Neural progenitor cell (in vitro differentiated cells): ENCODE measurements around the gene SLC5A6. TPM values are rescaled to one million over a fixed set of nuclear protein-coding genes. Genes with fewer than 3 reads are reported as not detected.

ENCODE experiments used
- DNase-seq: peaks from one replicate; pipeline ENCODE4 v3.0.0-alpha.2; 2016; ENCODE audit warnings: low spot score
- H2AFZ ChIP-seq: fragments of 200-600 bp; sonication (generic); replicated peaks from 2 replicates; pipeline ENCODE4 v1.6.1; 2016; ENCODE audit warnings: antibody characterized with exemption
- H3F3A ChIP-seq: fragments of 200-600 bp; sonication (generic); 2 replicates; pipeline ENCODE4 v1.6.1; 2016; ENCODE audit warnings: antibody characterized with exemption, low read depth
- H3K27ac ChIP-seq: fragments of 200-600 bp; sonication (generic); 2 replicates; pipeline ENCODE4 v1.5.1; 2016; ENCODE audit warnings: mild to moderate bottlenecking
- H3K27me3 ChIP-seq: fragments of 200-600 bp; sonication (generic); 2 replicates; pipeline ENCODE4 v1.6.1; 2016; ENCODE audit warnings: mild to moderate bottlenecking, moderate library complexity
- H3K36me3 ChIP-seq: fragments of 200-600 bp; sonication (generic); 2 replicates; pipeline ENCODE4 v1.5.1; 2016
- H3K4me1 ChIP-seq: fragments of 200-600 bp; sonication (generic); 2 replicates; pipeline ENCODE4 v1.6.1; 2016; ENCODE audit warnings: mixed run types
- H3K4me2 ChIP-seq: fragments of 200-600 bp; sonication (generic); 2 replicates; pipeline ENCODE4 v1.6.1; 2016
- H3K4me3 ChIP-seq: fragments of 200-600 bp; sonication (generic); 2 replicates; pipeline ENCODE4 v1.5.1; 2016
- H3K79me2 ChIP-seq: fragments of 200-600 bp; sonication (generic); 2 replicates; pipeline ENCODE4 v1.6.1; 2016; ENCODE audit warnings: low read depth
- H3K9ac ChIP-seq: fragments of 200-600 bp; sonication (generic); 2 replicates; pipeline ENCODE4 v1.6.1; 2016
- H3K9me3 ChIP-seq: fragments of 200-600 bp; sonication (generic); 2 replicates; pipeline ENCODE4 v1.5.1; 2016; ENCODE audit warnings: low read depth
- H4K20me1 ChIP-seq: fragments of 200-600 bp; sonication (generic); 2 replicates; pipeline ENCODE4 v1.6.1; 2016; ENCODE audit warnings: low read depth
- H3K27ac Mint-ChIP-seq: 3 replicates; pipeline ENCODE4 v1.8.0; 2021; ENCODE audit warnings: mixed read lengths
- H3K27me3 Mint-ChIP-seq: 2 replicates; pipeline ENCODE4 v1.8.0; 2022; ENCODE audit warnings: low read depth, mild to moderate bottlenecking, inconsistent platforms, moderate library complexity, mixed read lengths; ENCODE audit not compliant: insufficient read depth
- H3K36me3 Mint-ChIP-seq: 3 replicates; pipeline ENCODE4 v1.8.0; 2021; ENCODE audit warnings: mixed read lengths
- H3K4me1 Mint-ChIP-seq: 3 replicates; pipeline ENCODE4 v1.8.0; 2021; ENCODE audit warnings: mixed read lengths
- H3K4me3 Mint-ChIP-seq: 3 replicates; pipeline ENCODE4 v1.8.0; 2021; ENCODE audit warnings: mild to moderate bottlenecking, moderate library complexity, mixed read lengths
- H3K9me3 Mint-ChIP-seq: 3 replicates; pipeline ENCODE4 v1.8.0; 2020; ENCODE audit warnings: mixed read lengths
- EZH2 ChIP-seq: fragments of 200-600 bp; sonication (generic); IDR thresholded peaks from 2 replicates; pipeline ENCODE4 v1.6.1; 2017; ENCODE audit warnings: antibody characterized with exemption, mild to moderate bottlenecking, moderate library complexity
- EZH2phosphoT487 ChIP-seq: fragments of 200-600 bp; sonication (generic); IDR thresholded peaks from 2 replicates; pipeline ENCODE4 v1.6.1; 2017; ENCODE audit warnings: antibody characterized with exemption
- total RNA-seq: library from RNA; depleted of rRNA; stranded (reverse); fragments of >200 nt; gene quantifications from 2 replicates; pipeline ENCODE4 v1.2.3, GENCODE V29; 2015; ENCODE audit warnings: low replicate concordance
- TF ChIP-seq, protein P1 (sequence below): fragments of 200-600 bp; sonication (generic); IDR thresholded peaks from 2 replicates; pipeline ENCODE4 v1.5.1; 2017; ENCODE audit warnings: antibody characterized with exemption, mild to moderate bottlenecking

SLC5A6 gene
- total RNA-seq, 1 donor from 2014 or later = 42.8 TPM

DNA sequence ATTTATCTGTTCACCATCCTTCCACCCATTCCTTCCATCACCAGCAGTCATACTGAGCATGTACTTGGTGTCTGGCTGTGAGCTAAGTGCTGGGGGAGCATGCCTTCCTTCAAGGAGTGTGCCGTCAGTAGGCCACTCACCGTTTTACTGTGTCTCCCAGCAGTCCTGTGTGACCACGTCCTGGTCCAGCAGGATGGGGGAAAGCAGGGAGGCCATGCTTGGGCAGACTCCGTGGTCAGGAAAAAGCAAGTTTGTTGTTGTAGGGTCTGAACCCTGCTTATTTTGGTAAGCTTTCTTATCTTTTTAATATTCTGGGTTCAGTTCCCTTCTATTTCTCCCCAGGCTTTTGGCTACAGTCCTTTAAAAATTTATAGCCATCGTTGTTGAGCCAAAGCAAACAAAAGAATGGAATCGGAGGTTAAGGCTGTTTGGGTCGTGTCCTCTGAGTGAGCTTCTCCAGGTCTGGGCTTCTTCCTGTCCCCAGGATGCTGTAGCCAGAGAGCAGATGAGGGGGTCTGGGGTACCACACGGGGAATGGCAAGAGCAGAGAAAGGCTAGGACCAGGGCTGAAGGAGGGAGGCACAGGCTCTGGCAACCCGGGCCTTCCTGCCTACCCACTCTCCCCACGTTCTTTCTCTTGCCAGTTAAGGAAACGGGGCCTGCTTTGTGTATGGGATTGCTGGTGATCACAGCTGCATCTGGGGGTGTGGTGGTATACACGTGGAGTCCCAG, 37.3 kb upstream of the SLC5A6 start:
- no peak overlapping the region for H3K27ac Mint-ChIP-seq
- H3K4me3 Mint-ChIP-seq = no peak overlapping the region
- Histone ChIP-seq H3K4me1 (peaks cover 7% of the 10 kb centered on the region), H3K79me2 (no peaks in the 10 kb centered on the region), H3K9me3 (no peaks in the 10 kb centered on the region), H3K4me2 (no peak overlapping the region), H2AFZ (no peak overlapping the region), H3K9ac (no peak overlapping the region), H3F3A (peaks cover 28% of the 10 kb centered on the region), H3K27me3 (peaks cover 19% of the 10 kb centered on the region), H3K36me3 (no peaks in the 10 kb centered on the region), H3K4me3 (no peak overlapping the region), H4K20me1 (no peaks in the 10 kb centered on the region), H3K27ac (no peak overlapping the region)
- no peaks in the 10 kb centered on the region for H3K36me3 Mint-ChIP-seq
- no peaks in the 10 kb centered on the region for H3K9me3 Mint-ChIP-seq
- H3K27me3 Mint-ChIP-seq = peaks cover 13% of the 10 kb centered on the region
- no peak for DNase-seq
- peaks cover 11% of the 10 kb centered on the region for H3K4me1 Mint-ChIP-seq
- TF ChIP-seq EZH2phosphoT487 = no peak

DNA sequence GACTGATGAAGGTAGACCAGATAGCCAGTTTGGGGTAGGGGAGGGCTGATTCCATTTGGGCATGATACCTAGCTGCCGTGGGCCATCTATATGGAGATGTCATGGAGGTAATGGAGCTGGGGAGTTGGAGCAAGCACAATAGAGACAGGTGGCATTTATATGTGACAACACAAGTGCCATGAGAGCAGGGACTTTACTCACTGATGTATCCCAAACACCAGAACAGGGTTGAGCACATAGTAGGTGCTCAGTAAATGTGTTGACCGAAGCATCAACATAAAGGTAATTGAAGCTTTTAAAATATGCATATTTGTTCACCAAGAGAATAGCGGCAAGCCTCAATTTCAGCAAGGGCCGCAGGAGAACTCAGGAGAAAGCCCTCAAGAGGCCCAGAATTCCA, 35.8 kb upstream of the SLC5A6 start:
- TF ChIP-seq EZH2 (no peak), EZH2phosphoT487 (no peak)
- TF ChIP-seq, protein P1, sequence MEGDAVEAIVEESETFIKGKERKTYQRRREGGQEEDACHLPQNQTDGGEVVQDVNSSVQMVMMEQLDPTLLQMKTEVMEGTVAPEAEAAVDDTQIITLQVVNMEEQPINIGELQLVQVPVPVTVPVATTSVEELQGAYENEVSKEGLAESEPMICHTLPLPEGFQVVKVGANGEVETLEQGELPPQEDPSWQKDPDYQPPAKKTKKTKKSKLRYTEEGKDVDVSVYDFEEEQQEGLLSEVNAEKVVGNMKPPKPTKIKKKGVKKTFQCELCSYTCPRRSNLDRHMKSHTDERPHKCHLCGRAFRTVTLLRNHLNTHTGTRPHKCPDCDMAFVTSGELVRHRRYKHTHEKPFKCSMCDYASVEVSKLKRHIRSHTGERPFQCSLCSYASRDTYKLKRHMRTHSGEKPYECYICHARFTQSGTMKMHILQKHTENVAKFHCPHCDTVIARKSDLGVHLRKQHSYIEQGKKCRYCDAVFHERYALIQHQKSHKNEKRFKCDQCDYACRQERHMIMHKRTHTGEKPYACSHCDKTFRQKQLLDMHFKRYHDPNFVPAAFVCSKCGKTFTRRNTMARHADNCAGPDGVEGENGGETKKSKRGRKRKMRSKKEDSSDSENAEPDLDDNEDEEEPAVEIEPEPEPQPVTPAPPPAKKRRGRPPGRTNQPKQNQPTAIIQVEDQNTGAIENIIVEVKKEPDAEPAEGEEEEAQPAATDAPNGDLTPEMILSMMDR = no peak
- H3F3A ChIP-seq = peaks cover 26% of the 10 kb centered on the region
- DNase-seq = no peak
- H3K9me3 ChIP-seq = no peaks in the 10 kb centered on the region
- H3K36me3 ChIP-seq = no peaks in the 10 kb centered on the region
- H3K4me3 ChIP-seq = no peak overlapping the region
- H3K27me3 ChIP-seq = peaks cover 19% of the 10 kb centered on the region
- H3K27ac ChIP-seq = no peak overlapping the region
- no peaks in the 10 kb centered on the region for H3K79me2 ChIP-seq
- no peak overlapping the region for H3K27ac Mint-ChIP-seq
- H3K27me3 Mint-ChIP-seq = peaks cover 11% of the 10 kb centered on the region
- H3K9ac ChIP-seq = no peak overlapping the region
- no peak overlapping the region for H3K4me3 Mint-ChIP-seq
- peaks cover 9% of the 10 kb centered on the region for H3K4me1 Mint-ChIP-seq
- no peaks in the 10 kb centered on the region for H3K9me3 Mint-ChIP-seq
- H3K4me2 ChIP-seq = no peak overlapping the region
- peaks cover 7% of the 10 kb centered on the region for H3K4me1 ChIP-seq
- no peaks in the 10 kb centered on the region for H4K20me1 ChIP-seq
- no peak overlapping the region for H2AFZ ChIP-seq
- no peaks in the 10 kb centered on the region for H3K36me3 Mint-ChIP-seq

DNA sequence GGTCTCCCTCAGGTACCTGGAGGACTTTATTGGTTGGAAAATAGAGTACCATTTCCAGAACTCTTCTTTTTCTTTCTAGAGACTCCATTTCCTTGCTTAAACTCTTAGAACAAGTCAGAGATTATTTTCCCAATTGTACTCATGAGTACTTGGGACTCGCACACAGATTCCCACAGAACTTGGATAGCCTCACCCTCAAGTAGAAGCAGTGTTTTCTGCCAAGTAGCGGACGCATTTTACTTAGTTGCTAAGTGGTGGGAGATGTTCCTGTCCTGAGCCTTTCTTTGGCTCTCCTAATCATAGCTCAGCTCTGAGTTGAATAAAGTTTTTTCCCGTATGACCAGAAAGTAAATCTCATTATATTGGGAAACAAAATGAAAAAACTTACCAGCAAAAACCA, 33.6 kb upstream of the SLC5A6 start:
- H4K20me1 ChIP-seq = no peaks in the 10 kb centered on the region
- Mint-ChIP-seq H3K27ac (no peak overlapping the region), H3K4me1 (peaks cover 3% of the 10 kb centered on the region), H3K36me3 (peaks cover 11% of the 10 kb centered on the region), H3K9me3 (no peaks in the 10 kb centered on the region), H3K27me3 (peaks cover 5% of the 10 kb centered on the region), H3K4me3 (no peak overlapping the region)
- peaks cover 18% of the 10 kb centered on the region for H3F3A ChIP-seq
- no peak overlapping the region for H3K9ac ChIP-seq
- H3K79me2 ChIP-seq = no peaks in the 10 kb centered on the region
- H3K4me3 ChIP-seq = no peak overlapping the region
- no peak for TF ChIP-seq EZH2phosphoT487
- TF ChIP-seq, protein P1 = no peak
- TF ChIP-seq EZH2 = no peak
- H3K27ac ChIP-seq = no peak overlapping the region
- H3K27me3 ChIP-seq = peaks cover 6% of the 10 kb centered on the region
- no peak overlapping the region for H3K4me2 ChIP-seq
- H3K9me3 ChIP-seq = no peaks in the 10 kb centered on the region
- H3K4me1 ChIP-seq = peaks cover 4% of the 10 kb centered on the region
- DNase-seq = no peak
- no peak overlapping the region for H2AFZ ChIP-seq
- H3K36me3 ChIP-seq = no peaks in the 10 kb centered on the region

DNA sequence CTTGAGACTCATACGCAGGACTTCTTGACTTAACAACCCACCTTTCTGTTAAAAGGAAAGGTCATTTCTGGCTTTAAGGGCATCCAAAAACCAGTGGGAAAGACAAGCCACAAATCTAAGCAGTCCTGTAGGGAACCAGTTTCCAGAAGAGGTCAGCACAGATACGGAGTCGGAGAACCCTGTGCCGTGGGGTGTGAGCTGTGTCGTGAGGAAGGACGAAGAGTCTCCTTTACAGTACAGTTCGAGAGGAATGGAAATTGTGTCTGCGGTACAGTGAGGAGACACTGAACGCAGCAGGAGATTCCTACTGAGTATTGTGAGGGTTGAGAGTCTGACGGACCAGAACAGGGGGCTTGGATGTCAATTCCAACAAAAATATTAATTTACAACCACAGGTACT, 33.0 kb upstream of the SLC5A6 start:
- Mint-ChIP-seq H3K27me3 (peaks cover 4% of the 10 kb centered on the region), H3K4me3 (no peak overlapping the region), H3K4me1 (no peaks in the 10 kb centered on the region), H3K27ac (no peak overlapping the region), H3K36me3 (peaks cover 14% of the 10 kb centered on the region), H3K9me3 (no peaks in the 10 kb centered on the region)
- DNase-seq = no peak
- Histone ChIP-seq H3K9me3 (no peaks in the 10 kb centered on the region), H3K36me3 (no peaks in the 10 kb centered on the region), H3K27me3 (peaks cover under 1% of the 10 kb centered on the region), H3K4me2 (no peak overlapping the region), H3K79me2 (no peaks in the 10 kb centered on the region), H3K4me3 (no peak overlapping the region), H3F3A (peaks cover 18% of the 10 kb centered on the region), H3K9ac (no peak overlapping the region), H3K4me1 (no peaks in the 10 kb centered on the region), H3K27ac (no peak overlapping the region), H2AFZ (no peak overlapping the region), H4K20me1 (no peaks in the 10 kb centered on the region)
- TF ChIP-seq, protein P1 = no peak
- TF ChIP-seq EZH2phosphoT487 (no peak), EZH2 (no peak)
